ENCODE results near the gene RAB43.

RAB43 gene

GRCh38 chr3:129085818-129086217 lies 35.8 kb downstream of the RAB43 start:
- no peak for DNase-seq
- H2AK5ac ChIP-seq (ENCODE audit: low read length), result no peak overlapping the region
- H3K4me1 ChIP-seq (ENCODE audit: control insufficient read depth in 1 of 2, insufficient read depth in 2 of 2, low read length in 2 of 2), result no peaks in the 10 kb centered on the region
- H2BK12ac ChIP-seq (ENCODE audit: low read length), result no peak overlapping the region
- H3K9me3 ChIP-seq (ENCODE audit: insufficient read depth, low read depth, low read length), result no peaks in the 10 kb centered on the region
- H3K23ac ChIP-seq (ENCODE audit: low read length), result no peak overlapping the region
- no peak overlapping the region for H2BK120ac ChIP-seq (ENCODE audit: insufficient read depth, low read length, poor library complexity)
- H3K14ac ChIP-seq (ENCODE audit: low read length), result no peak overlapping the region
- H4K91ac ChIP-seq (ENCODE audit: low read depth, low read length), result no peak overlapping the region
- no peak overlapping the region for H3K9ac ChIP-seq (ENCODE audit: low read length)
- H3K4me3 ChIP-seq (ENCODE audit: low read depth, low read length), result no peak overlapping the region
- no peak overlapping the region for H3K18ac ChIP-seq (ENCODE audit: low read length)
- H3K79me1 ChIP-seq (ENCODE audit: low read length), result no peaks in the 10 kb centered on the region
- no peaks in the 10 kb centered on the region for H3K79me2 ChIP-seq (ENCODE audit: control insufficient read depth, insufficient read depth, low read length, poor library complexity)
- H2BK5ac ChIP-seq (ENCODE audit: low read depth, low read length, poor library complexity), result no peak overlapping the region
- H3K27ac ChIP-seq (ENCODE audit: low read depth, low read length), result no peak overlapping the region
- H4K12ac ChIP-seq (ENCODE audit: low read depth, low read length), result no peak overlapping the region
- H3K27me3 ChIP-seq (ENCODE audit: insufficient read depth, low read length), result no peaks in the 10 kb centered on the region
- no CpG with 5 or more reads among the region's 4 CpGs for WGBS (ENCODE audit: extremely low coverage, insufficient coverage, insufficient read length)
- no peak overlapping the region for H2AFZ ChIP-seq (ENCODE audit: insufficient read depth, low read length, poor library complexity)
- no peak overlapping the region for H4K8ac ChIP-seq (ENCODE audit: low read depth, low read length)
- H3K36me3 ChIP-seq (ENCODE audit: control insufficient read depth in 1 of 2, insufficient read depth in 2 of 2, low read length in 2 of 2), result peaks cover 0 to 2% of the 10 kb centered on the region in 2 experiments
- no peak overlapping the region for H3K4me2 ChIP-seq (ENCODE audit: low read length)
- no peak overlapping the region for H3K4ac ChIP-seq (ENCODE audit: low read depth, low read length)

GRCh38 chr3:129085165-129085715 lies 36.4 kb downstream of the RAB43 start:
- Histone ChIP-seq H3K18ac (ENCODE audit: low read length) (no peak overlapping the region), H2BK120ac (ENCODE audit: insufficient read depth, low read length, poor library complexity) (no peak overlapping the region), H2AFZ (ENCODE audit: insufficient read depth, low read length, poor library complexity) (no peak overlapping the region), H3K79me1 (ENCODE audit: low read length) (no peaks in the 10 kb centered on the region), H3K4me2 (ENCODE audit: low read length) (no peak overlapping the region), H3K9ac (ENCODE audit: low read length) (no peak overlapping the region), H3K9me3 (ENCODE audit: insufficient read depth, low read depth, low read length) (no peaks in the 10 kb centered on the region), H3K14ac (ENCODE audit: low read length) (no peak overlapping the region), H3K4ac (ENCODE audit: low read depth, low read length) (no peak overlapping the region), H3K23ac (ENCODE audit: low read length) (no peak overlapping the region), H3K4me3 (ENCODE audit: low read depth, low read length) (no peak overlapping the region), H3K36me3 (ENCODE audit: control insufficient read depth in 1 of 2, insufficient read depth in 2 of 2, low read length in 2 of 2) (peaks cover 0 to 2% of the 10 kb centered on the region in 2 experiments), H3K4me1 (ENCODE audit: control insufficient read depth in 1 of 2, insufficient read depth in 2 of 2, low read length in 2 of 2) (no peaks in the 10 kb centered on the region), H3K27me3 (ENCODE audit: insufficient read depth, low read length) (no peaks in the 10 kb centered on the region), H3K79me2 (ENCODE audit: control insufficient read depth, insufficient read depth, low read length, poor library complexity) (no peaks in the 10 kb centered on the region), H4K12ac (ENCODE audit: low read depth, low read length) (no peak overlapping the region), H2BK5ac (ENCODE audit: low read depth, low read length, poor library complexity) (no peak overlapping the region), H2AK5ac (ENCODE audit: low read length) (no peak overlapping the region), H3K27ac (ENCODE audit: low read depth, low read length) (no peak overlapping the region), H4K8ac (ENCODE audit: low read depth, low read length) (no peak overlapping the region), H4K91ac (ENCODE audit: low read depth, low read length) (no peak overlapping the region), H2BK12ac (ENCODE audit: low read length) (no peak overlapping the region)
- no CpG with 5 or more reads among the region's 12 CpGs for WGBS (ENCODE audit: extremely low coverage, insufficient coverage, insufficient read length)
- no peak for DNase-seq

- H3K4me1 ChIP-seq (ENCODE audit: control insufficient read depth in 1 of 2, insufficient read depth in 2 of 2, low read length in 2 of 2), result no peaks in the 10 kb centered on the region
- no CpG with 5 or more reads among the region's 6 CpGs for WGBS (ENCODE audit: extremely low coverage, insufficient coverage, insufficient read length)
- no peak overlapping the region for H3K27ac ChIP-seq (ENCODE audit: low read depth, low read length)
- H4K91ac ChIP-seq (ENCODE audit: low read depth, low read length), result no peak overlapping the region
- no peak overlapping the region for H2BK12ac ChIP-seq (ENCODE audit: low read length)
- no peaks in the 10 kb centered on the region for H3K9me3 ChIP-seq (ENCODE audit: insufficient read depth, low read depth, low read length)
- H3K14ac ChIP-seq (ENCODE audit: low read length), result no peak overlapping the region
- no peak overlapping the region for H3K4me2 ChIP-seq (ENCODE audit: low read length)
- no peaks in the 10 kb centered on the region for H3K79me2 ChIP-seq (ENCODE audit: control insufficient read depth, insufficient read depth, low read length, poor library complexity)
- no peak overlapping the region for H2BK5ac ChIP-seq (ENCODE audit: low read depth, low read length, poor library complexity)
- H3K18ac ChIP-seq (ENCODE audit: low read length), result no peak overlapping the region
- H4K8ac ChIP-seq (ENCODE audit: low read depth, low read length), result no peak overlapping the region
- no peaks in the 10 kb centered on the region for H3K79me1 ChIP-seq (ENCODE audit: low read length)
- H3K4ac ChIP-seq (ENCODE audit: low read depth, low read length), result no peak overlapping the region
- H2BK120ac ChIP-seq (ENCODE audit: insufficient read depth, low read length, poor library complexity), result no peak overlapping the region
- no peak overlapping the region for H3K23ac ChIP-seq (ENCODE audit: low read length)
- H4K12ac ChIP-seq (ENCODE audit: low read depth, low read length), result no peak overlapping the region
- no peak overlapping the region for H3K4me3 ChIP-seq (ENCODE audit: low read depth, low read length)
- H3K36me3 ChIP-seq (ENCODE audit: control insufficient read depth in 1 of 2, insufficient read depth in 2 of 2, low read length in 2 of 2), result peaks cover 0 to 2% of the 10 kb centered on the region in 2 experiments
- no peak overlapping the region for H3K9ac ChIP-seq (ENCODE audit: low read length)
- no peaks in the 10 kb centered on the region for H3K27me3 ChIP-seq (ENCODE audit: insufficient read depth, low read length)
- no peak for DNase-seq
- no peak overlapping the region for H2AK5ac ChIP-seq (ENCODE audit: low read length)
- no peak overlapping the region for H2AFZ ChIP-seq (ENCODE audit: insufficient read depth, low read length, poor library complexity)
These were observed 37.1 kb downstream of the RAB43 start for GRCh38 chr3:129084501-129084900.

GRCh38 chr3:129082026-129082425 lies 39.6 kb downstream of the RAB43 start:
- H3K9me3 ChIP-seq (ENCODE audit: insufficient read depth, low read depth, low read length), result no peaks in the 10 kb centered on the region
- peaks cover 0 to 2% of the 10 kb centered on the region in 2 experiments for H3K36me3 ChIP-seq (ENCODE audit: control insufficient read depth in 1 of 2, insufficient read depth in 2 of 2, low read length in 2 of 2)
- no peak overlapping the region for H2BK120ac ChIP-seq (ENCODE audit: insufficient read depth, low read length, poor library complexity)
- no peak overlapping the region for H3K4me2 ChIP-seq (ENCODE audit: low read length)
- no peak overlapping the region for H2AFZ ChIP-seq (ENCODE audit: insufficient read depth, low read length, poor library complexity)
- no peak overlapping the region for H4K8ac ChIP-seq (ENCODE audit: low read depth, low read length)
- no peak overlapping the region for H3K18ac ChIP-seq (ENCODE audit: low read length)
- H3K14ac ChIP-seq (ENCODE audit: low read length), result no peak overlapping the region
- H3K9ac ChIP-seq (ENCODE audit: low read length), result no peak overlapping the region
- no peak overlapping the region for H3K27ac ChIP-seq (ENCODE audit: low read depth, low read length)
- H2BK12ac ChIP-seq (ENCODE audit: low read length), result no peak overlapping the region
- no peak overlapping the region for H3K23ac ChIP-seq (ENCODE audit: low read length)
- H2BK5ac ChIP-seq (ENCODE audit: low read depth, low read length, poor library complexity), result no peak overlapping the region
- no peaks in the 10 kb centered on the region for H3K27me3 ChIP-seq (ENCODE audit: insufficient read depth, low read length)
- WGBS (ENCODE audit: extremely low coverage, insufficient coverage, insufficient read length), result no CpG with 5 or more reads among the region's 9 CpGs
- no peak for DNase-seq
- H4K91ac ChIP-seq (ENCODE audit: low read depth, low read length), result no peak overlapping the region
- no peaks in the 10 kb centered on the region for H3K4me1 ChIP-seq (ENCODE audit: control insufficient read depth in 1 of 2, insufficient read depth in 2 of 2, low read length in 2 of 2)
- H4K12ac ChIP-seq (ENCODE audit: low read depth, low read length), result no peak overlapping the region
- no peak overlapping the region for H3K4ac ChIP-seq (ENCODE audit: low read depth, low read length)
- H3K79me1 ChIP-seq (ENCODE audit: low read length), result no peaks in the 10 kb centered on the region
- no peak overlapping the region for H3K4me3 ChIP-seq (ENCODE audit: low read depth, low read length)
- H3K79me2 ChIP-seq (ENCODE audit: control insufficient read depth, insufficient read depth, low read length, poor library complexity), result no peaks in the 10 kb centered on the region
- H2AK5ac ChIP-seq (ENCODE audit: low read length), result no peak overlapping the region

Measured in trophoblast cell (in vitro differentiated cells and primary cell).